Stimulated activated CD4-positive, alpha-beta T cell treated with anti-CD3 and anti-CD28 coated beads, Interleukin-12 subunit alpha, Interleukin-12 subunit beta, amount 100 ng/mL, for 24 hours (primary cell): ENCODE results near the gene KRTAP4-4.
"Not testable (repeated sequence)": the region's sequence is repeated elsewhere in the genome, so short reads cannot be mapped to it uniquely, and the experiment has no call there.

ENCODE experiments used
- DNase-seq, 2 experiments: peaks; one replicate each; pipeline ENCODE4 v3.0.0-alpha.2; 2020; ENCODE audit warnings: low read depth in 2 of 2

KRTAP4-4 gene

DNA sequence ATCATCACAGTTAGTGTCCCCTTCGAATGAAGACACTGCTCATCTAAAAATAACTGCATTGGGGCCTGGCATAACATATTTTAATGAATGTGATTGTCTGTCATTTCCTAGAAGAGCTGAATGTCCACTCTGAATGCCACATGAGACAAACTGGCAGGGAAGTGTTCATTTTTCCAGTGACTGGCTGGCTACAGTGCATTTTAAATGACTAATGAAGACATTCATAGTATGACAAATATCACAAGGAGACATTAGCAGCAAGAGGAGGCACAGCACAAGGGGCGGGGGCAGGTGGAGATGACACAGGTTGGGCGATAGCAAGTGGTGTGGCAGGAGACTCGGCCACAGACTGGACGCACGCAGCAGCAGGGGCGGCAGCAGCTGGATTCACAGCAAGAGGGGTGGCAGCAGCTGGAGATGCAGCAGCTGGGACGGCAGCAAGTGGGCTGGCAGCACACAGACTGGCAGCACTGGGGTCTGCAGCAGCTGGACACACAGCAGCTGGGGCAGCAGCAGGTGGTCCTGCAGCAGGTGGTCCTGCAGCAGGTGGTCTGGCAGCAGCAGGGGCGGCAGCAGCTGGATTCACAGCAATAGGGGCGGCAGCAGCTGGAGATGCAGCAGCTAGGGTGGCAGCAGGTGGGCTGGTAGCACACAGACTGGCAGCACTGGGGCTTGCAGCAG is 11.4 kb downstream of the KRTAP4-4 start:
- not testable (repeated sequence) for DNase-seq

DNA sequence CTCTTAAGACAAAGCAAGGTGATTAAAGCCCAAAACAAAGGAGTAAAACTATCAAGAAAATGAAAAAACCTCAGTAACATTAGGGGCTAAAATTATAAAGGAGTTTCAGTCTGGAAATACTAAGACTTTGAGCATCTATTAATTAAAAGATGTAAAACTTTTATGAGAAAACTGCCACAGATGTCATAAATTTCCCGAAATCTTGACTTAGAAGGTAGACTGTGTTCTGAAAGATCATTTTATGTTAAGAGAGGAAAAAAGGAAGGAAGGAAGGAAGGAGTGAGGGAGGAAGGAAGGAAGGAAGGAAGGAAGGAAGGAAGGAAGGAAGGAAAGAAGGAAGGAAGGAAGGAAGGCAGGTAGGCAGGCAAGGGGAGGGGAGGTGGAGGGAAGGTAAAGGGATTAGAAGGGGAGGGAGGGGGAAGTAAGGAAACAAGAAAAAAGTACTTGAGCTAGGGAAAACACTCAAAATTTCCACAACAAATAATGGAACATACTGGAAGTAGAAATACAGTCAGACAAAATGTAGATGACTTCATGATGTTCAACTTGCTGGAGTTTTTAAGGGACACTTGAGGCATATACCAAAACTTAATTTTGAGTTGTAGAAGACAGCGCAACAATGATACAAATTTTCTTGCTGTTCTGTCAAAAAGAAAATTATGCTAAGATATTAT is 12.9 kb downstream of the KRTAP4-4 start:
- DNase-seq, result no peak

DNA sequence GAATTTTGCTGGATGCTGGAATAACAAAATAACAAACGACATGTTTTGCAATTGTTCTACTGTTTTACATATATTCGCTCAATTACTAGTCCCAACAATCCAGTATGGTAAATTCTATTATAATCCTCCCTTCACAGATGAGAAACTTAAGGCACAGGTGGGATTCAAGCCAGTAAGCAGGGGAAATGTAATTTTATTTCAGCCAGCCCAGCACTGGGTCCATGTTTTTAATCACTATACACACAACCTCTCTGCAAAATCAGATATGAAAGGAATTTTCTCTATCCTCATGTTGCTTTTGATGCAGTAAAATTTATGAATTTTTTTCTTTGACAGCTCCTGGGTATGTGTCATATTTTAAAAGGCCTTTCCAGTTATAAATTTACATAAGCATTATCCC is 15.3 kb downstream of the KRTAP4-4 start:
- DNase-seq, result no peak

DNA sequence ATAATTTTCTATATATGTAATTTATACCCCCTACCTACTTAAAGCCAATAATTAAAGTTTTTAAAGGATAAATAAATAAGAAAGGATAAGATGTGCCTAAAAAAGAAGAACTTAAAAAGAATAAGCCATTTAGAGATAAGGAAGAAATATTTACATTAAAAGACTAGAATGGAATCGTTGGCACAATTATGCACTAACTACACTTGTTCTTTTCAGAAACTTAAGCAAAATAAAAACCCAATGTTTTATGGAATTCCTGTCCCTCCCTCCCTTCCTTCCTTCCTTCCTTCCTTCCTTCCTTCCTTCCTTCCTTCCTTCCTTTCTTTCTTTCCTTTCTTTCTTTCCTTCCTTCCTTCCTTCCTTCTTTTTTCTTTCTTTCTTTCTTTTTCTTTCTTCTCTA is 15.7 kb downstream of the KRTAP4-4 start:
- DNase-seq, result no peak

DNA sequence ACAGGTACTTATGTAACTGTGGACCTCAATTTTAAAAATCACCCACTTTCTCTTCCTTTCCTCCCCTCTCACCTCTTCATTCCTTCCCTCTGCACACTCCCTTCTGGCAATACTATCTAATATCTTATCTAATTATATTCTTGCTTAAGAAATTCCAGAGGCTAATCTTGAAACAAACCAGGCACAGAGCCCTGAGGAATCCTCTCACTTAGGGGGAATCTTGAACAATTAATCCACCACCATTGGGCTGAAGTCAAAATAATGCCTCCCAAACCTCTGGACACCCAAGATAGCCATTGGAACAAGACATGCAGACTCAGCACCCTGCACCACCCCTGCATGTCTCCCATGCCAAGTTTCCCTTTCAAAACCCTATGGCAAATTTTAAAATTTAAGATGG is 19.2 kb downstream of the KRTAP4-4 start:
- DNase-seq, result no peak

DNA sequence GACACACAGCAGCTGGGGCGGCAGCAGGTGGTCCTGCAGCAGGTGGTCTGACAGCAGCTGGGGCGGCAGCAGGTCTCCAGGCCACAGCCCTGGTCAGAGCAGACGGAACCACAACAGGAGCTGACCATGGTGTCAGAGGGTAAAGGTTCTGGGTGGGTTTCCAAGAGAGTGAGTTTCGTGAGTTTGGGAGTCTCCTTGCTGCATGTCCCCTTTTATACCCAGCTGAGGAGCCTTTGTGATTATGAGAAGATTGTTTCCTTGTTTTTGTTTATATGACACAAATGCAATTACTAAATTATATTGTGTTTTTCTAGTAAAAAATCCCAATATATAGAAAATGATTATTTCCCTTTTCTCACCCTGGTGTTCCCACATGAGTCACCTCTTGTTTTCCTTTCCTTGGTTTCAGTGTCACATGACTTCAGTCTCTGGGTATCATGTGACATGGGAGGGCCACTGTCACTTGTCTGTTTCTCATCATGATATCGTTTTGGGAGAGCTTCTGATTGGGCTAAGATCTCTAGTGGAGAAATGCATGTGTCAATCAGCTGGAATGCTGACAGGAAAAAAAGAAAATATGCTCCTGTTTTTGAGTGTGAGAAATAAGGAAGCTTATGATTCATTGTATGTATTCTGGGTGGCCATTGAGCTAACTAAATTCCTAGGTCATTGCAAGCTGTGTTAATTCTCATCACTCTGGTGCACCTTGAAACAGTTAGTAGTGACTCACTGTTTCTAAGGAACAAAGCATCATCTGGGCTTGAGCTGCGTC is 20.0 kb downstream of the KRTAP4-4 start, which contains the start of gene KRTAP4-6:
Gene KRTAP4-6, minus strand, starts transcription at position 185 of the 772 bp plus-strand sequence. Its CDS starts 57 bp downstream, at position 128.
- no peak for DNase-seq

DNA sequence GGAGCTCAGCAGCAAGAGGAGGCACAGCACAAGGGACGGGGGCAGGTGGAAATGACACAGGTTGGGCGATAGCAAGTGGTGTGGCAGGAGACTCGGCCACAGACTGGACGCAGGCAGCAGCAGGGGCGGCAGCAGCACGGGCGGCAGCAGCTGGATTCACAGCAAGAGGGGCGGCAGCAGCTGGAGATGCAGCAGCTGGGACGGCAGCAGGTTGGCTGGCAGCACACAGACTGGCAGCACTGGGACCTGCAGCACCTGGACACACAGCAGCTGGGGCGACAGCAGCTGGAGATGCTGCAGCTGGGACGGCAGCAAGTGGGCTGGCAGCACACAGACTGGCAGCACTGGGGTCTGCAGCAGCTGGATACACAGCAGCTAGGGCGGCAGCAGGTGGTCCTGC is 20.7 kb downstream of the KRTAP4-4 start:
- DNase-seq, result not testable (repeated sequence)

DNA sequence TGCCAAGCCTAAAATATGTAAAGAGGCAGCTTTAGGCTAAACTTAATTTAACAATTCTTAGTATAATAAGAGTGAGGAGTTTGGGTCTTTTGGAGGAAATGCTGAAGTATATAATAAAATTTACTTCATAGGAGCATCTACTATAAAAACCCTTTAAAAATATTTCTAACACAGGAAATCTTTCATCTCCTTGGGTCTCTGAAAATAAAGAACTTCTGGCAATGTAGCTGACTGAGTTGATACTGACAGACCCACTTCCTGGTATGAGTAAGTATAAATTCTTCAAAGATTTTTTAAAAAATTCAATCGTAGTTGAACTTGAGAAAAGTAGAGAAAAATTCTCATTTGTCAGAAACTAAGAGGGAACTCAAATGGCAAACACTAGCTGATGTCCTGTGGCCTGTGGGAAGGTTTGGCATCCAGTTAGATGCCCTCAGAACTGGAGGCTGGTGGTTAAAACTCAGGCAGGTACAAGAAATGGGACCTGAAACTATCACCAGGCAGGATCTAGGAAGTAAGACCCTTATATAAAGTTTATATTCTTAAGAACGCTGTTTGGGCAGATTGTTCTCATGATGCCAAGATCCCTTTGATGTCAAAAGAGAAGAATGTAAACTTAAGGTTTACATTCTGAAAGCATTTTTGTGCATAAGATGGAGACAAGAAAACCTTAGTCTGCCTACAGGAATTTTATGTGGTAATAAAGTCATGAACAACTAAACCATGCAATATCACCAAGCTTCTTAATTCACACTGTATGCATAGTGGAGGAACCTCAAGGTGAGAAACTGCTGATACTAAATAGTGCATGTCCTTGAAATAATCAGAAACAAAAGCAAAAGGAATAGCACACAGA is 26.4 kb downstream of the KRTAP4-4 start:
- no peak for DNase-seq

DNA sequence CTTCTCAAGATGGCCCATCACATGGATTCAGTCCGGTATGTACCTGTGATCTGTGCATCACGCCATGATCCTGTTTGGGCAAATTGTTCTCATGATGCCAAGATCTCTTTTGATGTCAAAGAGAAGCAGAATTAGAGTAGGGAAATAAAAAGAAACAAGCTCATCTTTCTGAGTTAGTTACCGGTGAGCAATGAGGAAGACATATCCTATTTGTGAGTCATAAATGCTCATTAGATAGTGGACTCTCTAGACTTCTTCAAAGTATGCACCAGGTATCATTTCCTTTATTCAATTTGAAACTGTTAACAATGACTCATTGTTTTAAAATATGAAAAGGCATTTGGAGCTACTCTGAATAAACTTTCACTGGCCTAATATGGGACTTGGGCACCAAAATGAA is 28.6 kb downstream of the KRTAP4-4 start:
- no peak for DNase-seq

DNA sequence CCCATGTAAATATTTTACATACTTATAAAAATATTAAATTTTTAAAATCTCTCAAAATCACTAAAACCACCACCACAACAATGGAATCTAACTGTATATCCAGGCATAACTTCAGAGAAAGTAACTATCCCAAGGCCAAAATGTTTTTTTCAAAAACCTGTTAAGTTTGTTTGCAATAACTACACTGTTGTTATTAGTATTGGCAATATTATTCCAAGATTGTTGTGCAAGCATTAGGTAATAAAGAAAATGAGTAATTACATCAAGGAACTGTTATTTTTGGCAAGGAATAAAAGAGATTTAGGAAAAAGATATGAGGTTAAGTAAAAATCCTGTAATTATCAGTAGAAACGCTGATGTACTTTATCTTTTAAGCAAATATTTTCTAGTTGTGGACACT is 33.2 kb downstream of the KRTAP4-4 start:
- no peak for DNase-seq

DNA sequence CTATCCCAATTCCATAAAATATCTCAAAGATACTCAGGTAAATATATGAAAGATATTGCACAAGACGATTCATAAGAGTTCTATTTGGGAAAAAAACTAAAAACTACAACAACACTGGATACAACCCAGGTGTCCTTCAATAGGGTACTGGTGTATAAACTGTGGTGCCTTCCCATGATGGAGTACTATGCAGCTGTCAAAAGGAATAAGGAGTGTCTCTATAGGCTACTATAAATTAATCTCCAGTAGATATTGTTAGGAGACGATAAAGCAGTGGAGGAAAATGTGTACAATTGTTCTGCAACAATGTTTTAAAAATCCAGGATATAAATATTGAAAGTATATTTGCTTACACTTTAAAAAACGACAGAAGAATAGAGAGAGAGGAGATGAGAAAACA is 34.1 kb downstream of the KRTAP4-4 start:
- DNase-seq, result no peak

DNA sequence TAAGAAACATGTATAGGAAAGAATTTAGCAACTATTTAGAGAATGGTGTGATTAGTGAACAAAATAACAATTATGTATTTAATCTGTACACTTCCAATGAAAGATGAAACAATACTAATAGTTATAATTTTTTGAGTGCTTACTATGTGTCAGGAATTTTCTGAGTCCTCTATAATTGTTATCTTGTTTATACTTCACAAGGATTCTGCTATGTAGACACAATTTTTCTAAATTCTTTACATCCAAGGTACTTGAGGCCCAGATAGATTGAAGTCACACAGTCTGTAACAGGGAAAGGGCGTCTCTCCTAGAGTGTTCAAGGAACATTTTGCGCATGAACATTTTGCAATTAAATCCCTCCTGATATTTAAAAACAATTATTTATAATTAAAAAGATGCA is 35.5 kb downstream of the KRTAP4-4 start:
- no peak for DNase-seq

DNA sequence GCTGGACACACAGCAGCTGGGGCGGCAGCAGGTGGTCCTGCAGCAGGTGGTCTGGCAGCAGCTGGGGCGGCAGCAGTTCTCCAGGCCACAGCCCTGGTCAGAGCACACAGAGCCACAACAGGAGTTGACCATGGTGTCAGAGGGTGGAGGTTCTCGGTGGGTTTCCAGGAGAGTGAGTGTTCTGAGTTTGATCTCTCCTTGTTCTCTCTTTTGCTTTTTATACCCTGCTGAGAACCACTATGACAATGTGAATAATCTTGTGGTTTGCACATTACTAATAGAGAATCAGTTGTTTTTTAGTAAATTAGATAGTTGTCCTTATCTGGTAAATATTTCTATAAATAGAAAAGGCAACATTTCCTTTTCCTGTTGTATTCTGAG is 36.6 kb downstream of the KRTAP4-4 start, which contains the start of gene KRTAP4-12:
Gene KRTAP4-12, minus strand, starts transcription at position 192 of the 381 bp plus-strand sequence. Its CDS starts 60 bp downstream, at position 132.
- not testable (repeated sequence) for DNase-seq

DNA sequence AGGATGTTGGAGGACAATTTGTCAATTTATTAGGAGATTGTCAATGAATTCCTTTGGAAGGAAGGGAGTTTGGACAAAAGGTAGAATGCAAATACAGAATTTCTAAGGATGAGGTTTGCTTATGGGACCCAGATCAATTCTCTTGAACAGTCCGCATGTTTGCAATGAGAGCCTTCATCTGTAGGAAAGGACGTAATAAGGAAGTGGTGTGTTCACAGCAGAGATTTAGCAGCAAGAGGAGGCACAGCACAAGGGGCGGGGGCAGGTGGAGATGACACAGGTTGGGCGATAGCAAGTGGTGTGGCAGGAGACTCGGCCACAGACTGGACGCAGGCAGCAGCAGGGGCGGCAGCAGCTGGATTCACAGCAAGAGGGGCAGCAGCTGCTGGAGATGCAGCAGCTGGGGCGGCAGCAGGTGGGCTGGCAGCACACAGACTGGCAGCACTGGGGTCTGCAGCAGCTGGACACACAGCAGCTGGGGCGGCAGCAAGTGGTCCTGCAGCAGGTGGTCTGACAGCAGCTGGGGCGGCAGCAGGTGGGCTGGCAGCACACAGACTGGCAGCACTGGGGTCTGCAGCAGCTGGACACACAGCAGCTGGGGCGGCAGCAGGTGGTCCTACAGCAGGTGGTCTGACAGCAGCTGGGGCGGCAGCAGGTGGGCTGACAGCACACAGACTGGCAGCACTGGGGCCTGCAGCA is 37.1 kb downstream of the KRTAP4-4 start:
- not testable (repeated sequence) for DNase-seq

DNA sequence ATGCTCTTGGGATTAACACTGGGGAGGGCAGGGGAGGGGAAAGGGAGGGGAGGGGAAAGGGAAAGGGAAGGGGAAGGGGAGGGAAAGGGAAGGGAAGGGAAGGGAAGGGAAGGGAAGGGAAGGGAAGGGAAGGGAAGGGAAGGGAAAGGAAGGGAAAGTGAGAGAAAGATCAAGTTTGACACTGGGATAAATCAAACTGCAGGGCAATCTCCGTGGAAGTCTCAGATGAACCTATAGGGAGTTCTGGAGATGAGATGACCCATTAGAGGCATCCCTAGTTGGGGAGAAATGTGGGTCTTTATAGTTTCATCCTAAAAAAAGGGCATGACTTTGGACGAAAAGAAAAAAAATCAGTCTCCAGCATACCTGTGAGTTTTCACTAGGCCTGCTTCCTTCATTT is 38.8 kb downstream of the KRTAP4-4 start:
- DNase-seq, result no peak

DNA sequence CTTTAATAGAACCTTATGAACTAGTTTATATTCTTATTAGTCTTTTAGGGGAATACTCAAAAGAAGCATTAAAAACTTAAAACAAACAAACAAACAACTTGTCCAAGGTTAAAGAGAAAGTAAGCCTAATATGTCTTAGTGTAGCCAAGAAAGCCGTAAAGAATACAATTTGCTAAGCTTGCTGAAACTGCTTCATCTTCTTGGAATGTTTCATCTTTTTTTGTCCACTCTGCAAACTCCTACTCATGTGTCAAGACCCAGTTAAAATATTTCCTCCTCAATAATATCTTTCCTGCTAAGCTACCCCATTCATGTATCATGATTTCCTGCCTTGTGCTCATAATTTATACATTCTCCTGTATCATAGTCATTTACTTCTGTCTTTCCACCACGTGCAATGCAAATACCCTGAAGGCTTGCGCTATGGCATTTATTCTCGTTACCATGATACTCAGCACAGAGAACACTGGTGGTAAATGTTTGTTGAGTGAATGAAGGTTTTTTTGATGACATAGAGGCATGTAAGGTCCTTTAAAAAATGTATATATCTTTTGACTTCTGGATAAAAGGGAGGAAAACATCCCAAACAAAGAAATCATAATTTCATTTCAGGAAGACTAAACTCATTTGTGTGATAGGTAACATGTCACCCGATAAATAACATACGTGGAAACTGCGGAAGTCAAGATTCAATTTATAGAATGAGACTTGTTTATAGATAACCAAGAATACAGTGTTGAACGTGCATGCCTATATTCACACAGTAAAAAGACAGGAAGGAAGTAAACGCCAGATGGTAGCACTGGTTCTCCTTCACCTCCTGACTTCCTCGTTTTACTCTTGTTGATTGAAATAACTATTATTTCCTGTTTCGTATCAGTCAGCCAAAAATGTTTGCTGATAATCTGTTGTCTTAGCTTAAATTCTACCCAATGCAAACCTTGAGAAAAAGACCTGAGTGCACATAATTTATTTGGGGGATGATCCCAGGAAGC is 40.6 kb downstream of the KRTAP4-4 start:
- DNase-seq, result not testable (repeated sequence)

DNA sequence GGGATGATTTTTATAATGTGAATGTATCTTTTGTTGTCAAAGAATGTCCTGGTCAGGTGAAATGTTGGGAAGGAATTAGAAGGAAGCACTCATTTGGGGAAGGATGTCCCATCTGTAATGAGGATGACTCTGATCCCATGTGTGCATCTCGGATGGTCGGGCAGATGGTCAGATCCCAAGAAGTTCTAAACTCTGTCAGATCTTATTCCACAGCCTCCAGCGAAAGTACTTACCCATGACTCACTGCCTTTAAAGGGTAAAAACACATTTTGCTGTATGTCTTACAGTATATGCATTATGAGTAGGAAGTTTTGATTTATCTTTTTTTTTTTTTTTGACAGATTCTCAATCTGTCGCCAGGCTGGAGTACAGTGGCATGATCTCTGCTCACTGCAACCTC is 41.8 kb downstream of the KRTAP4-4 start:
- no peak for DNase-seq

DNA sequence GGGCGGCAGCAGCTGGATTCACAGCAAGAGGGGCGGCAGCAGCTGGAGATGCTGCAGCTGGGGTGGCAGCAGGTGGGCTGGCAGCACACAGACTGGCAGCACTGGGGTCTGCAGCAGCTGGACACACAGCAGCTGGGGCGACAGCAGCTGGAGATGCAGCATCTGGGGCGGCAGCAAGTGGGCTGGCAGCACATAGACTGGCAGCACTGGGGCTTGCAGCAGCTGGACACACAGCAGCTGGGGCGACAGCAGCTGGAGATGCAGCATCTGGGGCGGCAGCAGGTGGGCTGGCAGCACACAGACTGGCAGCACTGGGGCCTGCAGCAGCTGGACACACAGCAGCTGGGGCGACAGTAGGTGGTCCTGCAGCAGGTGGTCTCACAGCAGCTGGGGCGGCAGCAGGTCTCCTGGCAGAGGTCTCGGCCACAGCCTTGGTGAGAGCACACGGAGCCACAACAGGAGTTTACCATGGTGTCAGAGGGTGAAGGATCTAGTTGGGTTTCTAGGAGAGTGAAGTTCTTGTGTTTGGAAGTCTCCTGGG is 42.6 kb downstream of the KRTAP4-4 start, which contains the start of gene KRTAP4-11:
Gene KRTAP4-11, minus strand, starts transcription at position 528 of the 541 bp plus-strand sequence. Its CDS starts 58 bp downstream, at position 470.
- not testable (repeated sequence) for DNase-seq

DNA sequence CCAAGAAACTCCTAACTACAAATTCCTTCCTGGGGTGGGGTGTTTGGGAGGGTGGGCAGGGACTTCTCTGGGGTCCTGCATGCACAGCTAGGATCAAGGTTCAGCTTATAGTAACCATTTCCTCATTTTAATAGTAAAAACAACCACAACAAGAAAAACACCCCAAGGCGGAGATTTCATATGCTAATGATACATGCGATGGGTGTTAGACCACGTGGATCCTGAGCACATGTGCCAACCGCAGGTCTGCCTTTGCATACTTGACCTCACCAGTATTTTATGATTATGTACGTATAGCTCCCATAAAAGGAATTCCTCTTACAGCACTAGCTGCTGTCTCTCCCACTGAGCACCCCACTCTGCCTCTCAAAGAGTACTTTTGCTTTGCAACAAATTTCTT is 44.3 kb downstream of the KRTAP4-4 start:
- no peak for DNase-seq
